A549 (cell line): ENCODE measurements around the gene MOB1A.
"Not testable (repeated sequence)": the region's sequence is repeated elsewhere in the genome, so short reads cannot be mapped to it uniquely, and the experiment has no call there.

Experiments
- BHLHE40 ChIP-seq: IDR thresholded peaks from 2 replicates; pipeline ENCODE4 v1.6.1; 2012; ENCODE audit warnings: low read depth, low read length, inconsistent platforms
- CTCF ChIP-seq: fragments of >200 bp; sonication (Bioruptor Twin); formaldehyde crosslinking; IDR thresholded peaks from 3 replicates; pipeline ENCODE4 v1.5.1; 2016
- EP300 ChIP-seq, 2 experiments: fragments of >200 bp; sonication (Bioruptor Twin); formaldehyde crosslinking; IDR thresholded peaks; 2 replicates in 1 of 2; 3 replicates in 1 of 2; pipeline ENCODE4 v1.6.1; 2016 to 2017
- GATA3 ChIP-seq: IDR thresholded peaks from 2 replicates; pipeline ENCODE4 v1.6.1; 2012; ENCODE audit warnings: borderline replicate concordance
- KDM1A ChIP-seq: fragments of 200-600 bp; sonication (generic); IDR thresholded peaks from 2 replicates; pipeline ENCODE4 v1.6.1; 2016; ENCODE audit warnings: low read depth, mild to moderate bottlenecking
- PHF8 ChIP-seq: fragments of 200-600 bp; sonication (generic); IDR thresholded peaks from 2 replicates; pipeline ENCODE4 v1.6.1; 2016; ENCODE audit warnings: low read depth, mild to moderate bottlenecking, antibody characterized with exemption, moderate library complexity, borderline replicate concordance
- SREBF2 ChIP-seq: fragments of 450-650 bp; IDR thresholded peaks from 2 replicates; pipeline ENCODE4 v1.6.1; 2014; ENCODE audit warnings: mild to moderate bottlenecking, moderate library complexity

- TF ChIP-seq CTCF; EP300 (IDR thresholded peaks at IDR 0.05); BHLHE40; KDM1A; GATA3; SREBF2; PHF8: not testable (repeated sequence)
Observed at GRCh38 chr2:74186706-74187105, 8.0 kb upstream of the MOB1A start.
